Stomach smooth muscle (tissue), 2 donors: ENCODE data around the gene IL17B.
A peak's percentile ranks its signal among the peaks of the same experiment; 100 is the strongest.

ENCODE experiments used
- H3K27ac ChIP-seq: one replicate; pipeline ENCODE4 v1.7.0; 2013; ENCODE audit warnings: mild to moderate bottlenecking, low read length, inconsistent platforms
- H3K27me3 ChIP-seq, 2 donors: one replicate each; pipeline ENCODE4 v1.7.0; 2013; ENCODE audit warnings: low read length in 2 of 2; ENCODE audit not compliant: insufficient read depth in 2 of 2, control insufficient read depth in 1 of 2
- H3K36me3 ChIP-seq, 2 donors: one replicate each; pipeline ENCODE4 v1.7.0; 2013; ENCODE audit warnings: low read length in 2 of 2; ENCODE audit not compliant: control insufficient read depth in 2 of 2, insufficient read depth in 2 of 2
- H3K4me1 ChIP-seq: one replicate; pipeline ENCODE4 v1.7.0; 2013; ENCODE audit warnings: low read length; ENCODE audit not compliant: control insufficient read depth, insufficient read depth
- H3K4me3 ChIP-seq, 2 donors: one replicate each; pipeline ENCODE4 v1.7.0; 2013; ENCODE audit warnings: low read length in 2 of 2
- H3K9ac ChIP-seq, 2 donors: one replicate each; pipeline ENCODE4 v1.7.0; 2013; ENCODE audit warnings: low read length in 2 of 2, mild to moderate bottlenecking in 1 of 2
- H3K9me3 ChIP-seq, 2 donors: one replicate each; pipeline ENCODE4 v1.7.0; 2013; ENCODE audit warnings: low read length in 2 of 2; ENCODE audit not compliant: control insufficient read depth in 2 of 2
- donor health status: healthy.
- donor health status: Pancreatic carcinoma.

IL17B gene

DNA sequence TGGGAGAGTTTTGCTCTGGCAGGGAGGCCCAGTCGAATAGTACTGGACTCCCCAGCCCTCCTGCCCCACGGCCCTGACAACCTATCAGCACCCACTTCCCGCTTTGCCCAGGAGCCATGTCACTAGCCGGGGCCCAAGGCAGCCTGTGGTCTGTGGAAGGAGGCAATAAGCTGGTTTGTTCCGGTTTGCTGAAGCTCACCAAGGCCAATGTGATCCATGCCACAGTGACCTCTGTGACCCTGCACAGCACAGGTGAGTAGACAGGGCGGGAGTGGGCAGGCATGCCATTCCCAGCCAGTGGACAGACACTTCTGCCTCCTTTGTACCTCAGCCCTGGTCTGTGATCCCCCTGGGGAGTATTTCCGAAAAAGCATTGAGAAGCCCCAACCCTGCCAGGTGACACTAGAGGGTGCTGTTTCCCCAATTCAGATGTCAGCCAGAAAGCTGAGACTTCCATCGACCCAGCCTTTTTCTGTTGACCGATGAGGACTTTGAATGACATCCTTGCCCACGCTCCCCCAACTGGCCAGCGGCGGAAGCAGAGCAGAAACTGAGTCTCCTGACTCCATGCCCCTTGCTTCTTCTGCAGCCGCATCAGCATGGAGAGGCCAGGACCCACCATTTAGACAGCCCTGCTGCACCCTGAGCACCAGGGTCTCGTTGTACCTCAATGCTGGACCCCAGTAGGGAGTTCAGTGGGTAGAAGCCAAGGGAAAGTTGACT, 11.7 kb downstream of the IL17B start:
- H3K4me3 ChIP-seq = peak overlapping the region; percentile 49 to 68
- H3K27me3 ChIP-seq = no peaks in the 10 kb centered on the region
- H3K36me3 ChIP-seq = no peaks in the 10 kb centered on the region
- peaks cover 34% of the 10 kb centered on the region for H3K4me1 ChIP-seq
- peak overlapping the region; percentile 70 for H3K27ac ChIP-seq
- peak overlapping the region; percentile 62 to 64 for H3K9ac ChIP-seq
- no peaks in the 10 kb centered on the region for H3K9me3 ChIP-seq

DNA sequence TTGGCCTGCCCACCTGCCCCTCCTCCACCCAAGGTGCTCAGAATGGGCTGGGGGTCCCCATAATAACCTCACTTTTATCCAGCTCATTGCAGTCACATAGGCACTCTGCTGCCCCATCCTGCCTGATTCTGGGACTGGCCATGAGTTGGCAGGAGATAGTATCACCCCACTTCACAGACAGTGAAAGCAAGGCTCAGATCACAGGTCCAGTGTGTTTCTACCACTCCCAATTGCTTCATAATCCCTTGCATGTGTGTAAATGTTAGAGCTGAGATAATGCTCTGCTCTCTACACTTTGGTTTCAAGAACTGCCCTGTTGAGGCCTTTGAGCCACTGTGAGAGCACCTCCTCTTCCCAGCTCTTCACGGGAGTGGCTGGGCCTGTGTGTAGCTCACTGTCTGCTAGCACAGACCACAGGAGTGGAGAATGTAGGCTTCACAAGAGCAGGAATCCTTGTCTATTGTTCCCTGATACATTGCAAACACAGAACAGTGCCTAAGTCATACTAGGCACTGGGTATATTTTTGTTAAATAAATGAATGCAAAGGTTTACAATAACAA, 12.8 kb downstream of the IL17B start:
- no peaks in the 10 kb centered on the region for H3K27me3 ChIP-seq
- no peak overlapping the region for H3K9ac ChIP-seq
- peaks cover 23% of the 10 kb centered on the region for H3K4me1 ChIP-seq
- no peaks in the 10 kb centered on the region for H3K36me3 ChIP-seq
- H3K27ac ChIP-seq = no peak overlapping the region
- H3K9me3 ChIP-seq = no peaks in the 10 kb centered on the region
- H3K4me3 ChIP-seq = no peak overlapping the region

DNA sequence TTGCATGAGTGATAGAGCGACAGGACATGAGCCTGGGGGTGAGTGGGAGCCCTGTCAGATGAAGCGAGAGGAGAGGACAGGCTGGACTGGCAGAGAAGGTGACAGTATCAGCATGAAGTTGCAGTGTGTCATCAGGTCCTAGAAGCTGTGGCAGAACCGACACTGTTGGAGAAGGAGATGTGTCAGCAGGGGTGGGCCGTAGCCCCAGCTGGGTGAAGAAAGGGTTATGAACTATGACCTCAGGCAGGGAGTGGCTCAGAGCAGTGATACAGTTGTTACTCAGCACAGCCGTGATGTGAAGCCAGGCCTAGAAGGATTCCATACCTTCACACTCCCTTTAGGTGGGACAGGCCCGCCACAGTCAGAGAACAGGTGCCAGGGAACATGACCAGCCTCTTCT, 13.7 kb downstream of the IL17B start:
- H3K4me3 ChIP-seq = no peak overlapping the region
- H3K4me1 ChIP-seq = peaks cover 16% of the 10 kb centered on the region
- no peaks in the 10 kb centered on the region for H3K9me3 ChIP-seq
- H3K36me3 ChIP-seq = no peaks in the 10 kb centered on the region
- H3K9ac ChIP-seq = peak overlapping the region in 1 of 2 donors; percentile 29
- no peaks in the 10 kb centered on the region for H3K27me3 ChIP-seq
- no peak overlapping the region for H3K27ac ChIP-seq

DNA sequence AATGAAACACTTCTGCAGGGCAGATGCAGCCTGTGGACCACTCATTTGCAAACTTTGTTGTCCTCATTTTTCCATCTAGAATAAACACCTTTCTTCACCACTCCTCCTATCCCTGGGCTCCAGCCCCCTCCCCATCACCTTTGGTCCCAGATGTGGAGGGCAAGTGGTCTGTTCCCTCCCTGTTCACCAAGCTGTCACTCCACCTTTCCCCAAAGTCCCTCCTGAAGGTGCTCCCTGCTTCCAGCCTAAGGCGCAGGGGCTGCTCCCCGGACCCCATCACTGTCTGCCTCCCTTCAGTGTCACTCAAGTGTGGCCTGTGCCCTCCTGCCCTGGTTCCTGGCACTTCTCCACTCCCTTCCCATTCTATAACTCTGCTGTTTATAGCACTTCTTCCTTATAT, 14.4 kb downstream of the IL17B start:
- Histone ChIP-seq H3K36me3 (no peaks in the 10 kb centered on the region), H3K4me1 (peaks cover 16% of the 10 kb centered on the region), H3K4me3 (no peak overlapping the region)

DNA sequence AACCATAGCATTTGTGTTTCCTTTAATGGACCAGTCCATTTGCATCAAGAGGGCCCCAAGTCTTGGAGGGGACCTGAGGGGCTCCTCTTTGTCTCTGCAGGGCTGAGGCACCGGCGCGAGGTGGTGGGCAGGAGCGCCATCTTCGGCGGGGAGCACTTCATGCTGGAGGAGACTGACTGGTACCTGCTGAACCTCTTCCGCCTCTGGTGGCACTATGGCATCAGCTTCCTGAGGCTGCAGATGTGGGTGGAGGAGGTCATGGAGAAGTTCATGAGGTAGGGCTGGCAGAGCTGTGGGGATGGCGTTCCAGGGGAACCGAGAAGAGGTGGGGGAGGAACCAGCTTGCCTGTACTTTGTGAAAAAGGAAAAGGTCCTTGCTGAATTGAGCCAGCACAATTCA, 15.2 kb downstream of the IL17B start:
- peaks cover 16% of the 10 kb centered on the region for H3K4me1 ChIP-seq
- H3K9me3 ChIP-seq = no peaks in the 10 kb centered on the region
- no peak overlapping the region for H3K9ac ChIP-seq
- H3K27ac ChIP-seq = no peak overlapping the region
- H3K27me3 ChIP-seq = no peaks in the 10 kb centered on the region
- no peaks in the 10 kb centered on the region for H3K36me3 ChIP-seq
- H3K4me3 ChIP-seq = no peak overlapping the region

More for the DNA sequence above, 14.4 kb downstream of the IL17B start:
- no peaks in the 10 kb centered on the region for H3K9me3 ChIP-seq
- no peak overlapping the region for H3K27ac ChIP-seq
- no peaks in the 10 kb centered on the region for H3K27me3 ChIP-seq
- no peak overlapping the region for H3K9ac ChIP-seq

DNA sequence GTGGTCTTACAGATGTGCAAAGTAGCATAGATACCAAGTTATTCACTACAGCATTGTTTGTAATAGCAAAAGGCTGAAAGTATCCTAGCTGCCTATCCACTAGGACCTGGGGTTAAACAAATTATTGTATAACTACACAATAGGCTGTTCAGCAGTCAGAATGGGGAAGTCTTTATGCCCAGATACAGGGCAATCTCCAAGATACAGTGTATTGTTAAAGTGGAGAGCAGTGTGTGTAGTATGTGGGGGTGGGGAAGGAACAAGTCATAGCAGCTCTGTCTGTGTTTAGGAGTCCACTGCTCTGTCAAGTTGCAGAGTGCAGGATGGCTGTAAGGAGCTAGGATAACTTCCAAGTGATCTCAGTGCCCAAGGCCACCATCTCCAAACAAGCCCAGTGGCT, 15.7 kb downstream of the IL17B start:
- Histone ChIP-seq H3K9me3 (no peaks in the 10 kb centered on the region), H3K4me1 (peaks cover 19% of the 10 kb centered on the region), H3K4me3 (no peak overlapping the region), H3K36me3 (no peaks in the 10 kb centered on the region), H3K9ac (no peak overlapping the region), H3K27me3 (no peaks in the 10 kb centered on the region), H3K27ac (no peak overlapping the region)

DNA sequence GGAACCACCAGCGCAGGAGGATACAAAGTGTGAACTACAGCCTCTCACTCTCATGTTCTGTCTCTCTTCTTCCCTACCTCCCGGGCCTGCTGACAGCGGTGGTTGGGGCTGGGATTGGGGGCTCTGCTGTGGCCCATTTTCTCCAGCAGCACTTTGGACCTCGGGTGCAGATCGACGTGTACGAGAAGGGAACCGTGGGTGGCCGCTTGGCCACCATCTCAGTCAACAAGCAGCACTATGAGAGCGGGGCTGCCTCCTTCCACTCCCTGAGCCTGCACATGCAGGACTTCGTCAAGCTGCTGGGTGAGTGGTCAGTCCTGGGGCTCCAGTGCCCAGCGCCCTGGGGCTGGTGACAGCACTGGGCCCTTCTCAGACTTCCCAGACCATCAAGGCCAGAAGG, 16.6 kb downstream of the IL17B start:
- H3K9ac ChIP-seq = no peak overlapping the region
- H3K27ac ChIP-seq = no peak overlapping the region
- H3K9me3 ChIP-seq = no peaks in the 10 kb centered on the region
- H3K4me3 ChIP-seq = no peak overlapping the region
- H3K36me3 ChIP-seq = no peaks in the 10 kb centered on the region
- H3K4me1 ChIP-seq = peaks cover 16% of the 10 kb centered on the region
- H3K27me3 ChIP-seq = no peaks in the 10 kb centered on the region

DNA sequence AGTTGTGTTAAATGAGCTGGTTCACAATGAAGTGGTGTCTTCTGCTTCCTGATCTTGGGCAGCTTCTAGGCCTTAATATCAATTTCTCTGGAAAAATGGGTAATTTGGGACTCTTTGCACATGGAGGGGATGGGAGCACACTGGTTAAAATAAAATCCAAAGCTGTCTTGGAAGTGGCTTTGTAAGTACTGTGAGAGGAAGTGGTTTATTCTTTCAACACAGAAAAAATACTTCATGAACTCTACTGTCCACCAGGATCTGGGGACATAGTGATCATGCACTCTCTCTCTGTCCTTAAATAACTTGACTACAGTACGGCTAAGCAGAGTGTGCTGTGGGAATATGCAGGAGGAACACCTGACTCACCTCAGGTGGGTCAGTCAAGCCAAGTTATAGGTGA, 18.8 kb downstream of the IL17B start:
- H3K9ac ChIP-seq = no peak overlapping the region
- H3K9me3 ChIP-seq = no peaks in the 10 kb centered on the region
- H3K36me3 ChIP-seq = peaks cover 0 to under 1% of the 10 kb centered on the region in 2 donors
- H3K4me3 ChIP-seq = no peak overlapping the region
- H3K27me3 ChIP-seq = no peaks in the 10 kb centered on the region
- peaks cover 13% of the 10 kb centered on the region for H3K4me1 ChIP-seq
- no peak overlapping the region for H3K27ac ChIP-seq

DNA sequence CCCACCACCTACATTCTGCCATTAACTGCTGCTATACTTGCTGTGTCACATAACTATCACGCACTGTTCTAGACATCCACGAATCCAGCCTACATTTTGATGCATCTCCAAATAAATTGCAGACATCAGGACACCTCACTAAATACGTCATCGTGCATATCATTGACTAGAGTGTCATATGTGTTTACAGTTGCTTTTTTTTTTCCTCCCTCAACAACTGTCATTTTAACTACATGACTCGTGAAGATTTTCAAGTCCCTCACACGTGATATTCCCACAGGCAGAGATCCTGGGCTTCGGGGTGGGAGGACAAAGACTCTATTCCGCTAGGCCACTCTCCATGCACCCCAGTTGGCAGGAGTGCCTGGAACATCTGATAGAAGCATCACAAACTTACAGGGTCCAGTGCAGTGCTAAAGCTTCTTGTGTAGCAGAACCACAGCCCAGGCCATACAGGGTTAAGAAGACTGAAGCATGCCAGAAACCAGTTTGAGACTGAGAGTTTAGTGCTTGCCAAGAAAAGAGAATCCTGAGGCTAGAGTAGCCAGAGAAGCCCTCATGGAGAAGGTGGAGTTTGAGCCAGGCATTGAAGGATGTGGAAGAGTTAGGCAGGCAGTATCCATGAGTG, 20.1 kb downstream of the IL17B start:
- Histone ChIP-seq H3K9me3 (no peaks in the 10 kb centered on the region), H3K9ac (no peak overlapping the region), H3K36me3 (peaks cover 0 to 6% of the 10 kb centered on the region in 2 donors), H3K4me1 (peaks cover 13% of the 10 kb centered on the region), H3K27ac (no peak overlapping the region), H3K27me3 (no peaks in the 10 kb centered on the region), H3K4me3 (no peak overlapping the region)

DNA sequence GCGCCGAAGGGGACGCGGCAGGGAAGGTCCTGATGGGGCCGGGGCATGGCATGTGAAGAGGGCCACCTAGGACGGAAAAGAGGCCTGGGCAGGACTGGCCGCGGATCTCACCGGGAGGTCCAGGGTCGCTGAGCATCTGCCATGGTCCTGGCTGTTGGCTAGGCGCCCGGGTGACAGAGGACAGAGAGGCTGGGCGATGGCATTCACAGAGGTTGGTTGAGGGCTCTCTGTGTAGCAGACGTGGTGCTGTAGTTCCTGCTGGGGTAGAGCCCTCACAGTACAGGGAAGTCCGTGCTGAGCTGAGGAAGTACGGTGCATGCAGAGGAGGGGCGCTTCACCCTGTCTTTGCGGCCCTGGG, 20.8 kb downstream of the IL17B start:
- peak overlapping the region; percentile 65 to 80 for H3K4me3 ChIP-seq
- H3K27ac ChIP-seq = peak overlapping the region; percentile 11
- H3K9ac ChIP-seq = peak overlapping the region; percentile 55 to 71
- peaks cover 13% of the 10 kb centered on the region for H3K4me1 ChIP-seq
- no peaks in the 10 kb centered on the region for H3K27me3 ChIP-seq
- H3K36me3 ChIP-seq = peaks cover 0 to 7% of the 10 kb centered on the region in 2 donors
- H3K9me3 ChIP-seq = no peaks in the 10 kb centered on the region
